Stimulated activated CD4-positive, alpha-beta T cell treated with anti-CD3 and anti-CD28 coated beads, Interleukin-2, amount 100 ng/mL, for 4 hours (primary cell): ENCODE data around the gene GNA12.
"Not testable (repeated sequence)": the region's sequence is repeated elsewhere in the genome, so short reads cannot be mapped to it uniquely, and the experiment has no call there.

Experiments
- DNase-seq: peaks from one replicate; pipeline ENCODE4 v3.0.0-alpha.2; 2020; ENCODE audit warnings: low read depth

GNA12 gene

GRCh38 chr7:2691932-2692439 lies 152.1 kb downstream of the GNA12 start:
- not testable (repeated sequence) for DNase-seq

DNA sequence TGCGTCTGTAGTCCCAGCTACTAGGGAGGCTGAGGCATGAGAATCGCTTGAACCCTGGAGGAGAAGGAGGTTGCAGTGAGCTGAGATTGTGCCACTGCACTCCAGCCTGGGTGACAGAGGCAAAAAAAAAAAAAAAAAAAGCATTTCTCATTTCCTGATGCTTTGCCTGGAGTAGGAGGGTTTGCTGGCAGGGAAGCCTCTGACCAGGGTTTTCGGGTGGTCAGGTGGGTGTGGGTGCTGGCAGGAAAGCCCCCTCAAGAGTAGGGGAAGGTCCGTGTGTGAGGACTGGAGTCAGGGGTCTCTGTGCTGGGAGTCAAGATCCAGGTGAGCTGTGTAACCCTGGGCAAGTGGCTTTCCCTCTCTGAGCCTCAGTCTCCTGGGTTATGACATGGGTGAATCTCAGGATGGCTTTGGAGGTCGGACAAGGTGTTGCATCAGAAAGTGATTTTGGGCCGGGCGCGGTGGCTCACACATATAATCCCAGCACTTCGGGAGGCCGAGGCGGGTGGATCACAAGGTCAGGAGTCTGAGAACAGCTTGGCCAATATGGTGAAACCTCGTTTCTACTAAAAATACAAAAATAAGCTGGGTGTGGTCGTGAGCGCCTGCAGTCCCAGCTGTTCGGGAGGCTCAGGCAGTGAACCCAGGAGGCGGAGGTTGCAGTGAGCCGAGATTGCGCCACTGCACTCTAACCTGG lies 152.9 kb downstream of the GNA12 start:
- no peak for DNase-seq

- no peak for DNase-seq
These were observed 154.0 kb downstream of the GNA12 start for GRCh38 chr7:2689951-2690705.

DNA sequence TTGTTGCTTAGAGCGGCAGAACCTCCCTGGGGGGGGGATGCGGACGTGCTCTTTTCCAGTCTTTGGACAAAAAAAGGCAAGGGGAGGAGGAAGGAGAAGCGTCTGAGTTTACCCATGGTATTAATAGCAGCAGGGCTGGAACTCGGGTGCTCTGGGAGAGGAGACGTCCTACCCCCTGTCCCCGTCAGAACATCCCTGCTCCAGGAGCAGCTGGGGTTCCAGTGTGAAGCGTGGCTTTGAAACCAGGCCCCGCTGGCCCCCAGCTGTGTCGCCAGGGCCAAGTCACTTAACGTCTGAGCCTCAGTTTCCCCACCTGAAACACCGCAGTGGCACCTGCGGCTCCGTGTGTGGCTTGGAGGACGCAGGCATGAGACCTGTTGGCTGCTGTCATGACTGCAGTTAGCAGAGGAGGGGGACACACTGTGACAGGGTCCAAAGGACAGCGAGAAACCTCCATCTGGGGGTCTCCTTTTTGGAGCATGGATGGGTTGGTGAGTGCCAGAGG lies 154.7 kb downstream of the GNA12 start:
- no peak for DNase-seq

- no peak for DNase-seq
These were observed 155.4 kb downstream of the GNA12 start for GRCh38 chr7:2688409-2689342.

GRCh38 chr7:2687881-2688318 lies 156.2 kb downstream of the GNA12 start, which contains the start of gene AMZ1:
TSS of gene AMZ1 (plus strand) at chr7:2688202. CDS start at chr7:2700452, 12,250 bp downstream.
- no peak for DNase-seq

DNA sequence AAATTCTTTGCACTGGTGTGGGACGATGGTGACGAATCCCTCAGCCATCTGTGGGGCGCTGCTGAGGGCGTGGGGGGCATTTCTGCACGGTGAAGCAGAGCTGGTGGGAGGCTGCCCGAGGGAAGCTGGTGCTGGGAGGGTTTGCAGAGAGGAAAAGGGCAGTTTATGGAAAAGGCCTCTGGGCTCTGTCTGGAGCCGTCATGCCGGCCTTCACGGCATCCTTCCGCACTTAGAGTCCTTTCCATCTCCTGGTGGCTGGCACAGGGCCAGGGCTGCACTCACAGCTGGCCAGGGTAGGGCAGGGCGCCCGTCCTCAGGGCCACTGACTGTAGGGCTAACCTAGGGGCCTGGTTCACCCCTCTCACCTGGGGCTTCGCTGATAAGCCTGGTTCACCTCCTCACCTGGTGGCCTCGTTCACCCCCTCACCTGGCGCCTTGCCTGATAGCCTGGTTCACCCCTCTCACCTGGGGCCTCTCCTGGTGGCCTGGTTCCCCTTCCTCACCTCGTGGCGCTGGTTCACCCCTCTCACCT lies 156.7 kb downstream of the GNA12 start:
- no peak for DNase-seq

DNA sequence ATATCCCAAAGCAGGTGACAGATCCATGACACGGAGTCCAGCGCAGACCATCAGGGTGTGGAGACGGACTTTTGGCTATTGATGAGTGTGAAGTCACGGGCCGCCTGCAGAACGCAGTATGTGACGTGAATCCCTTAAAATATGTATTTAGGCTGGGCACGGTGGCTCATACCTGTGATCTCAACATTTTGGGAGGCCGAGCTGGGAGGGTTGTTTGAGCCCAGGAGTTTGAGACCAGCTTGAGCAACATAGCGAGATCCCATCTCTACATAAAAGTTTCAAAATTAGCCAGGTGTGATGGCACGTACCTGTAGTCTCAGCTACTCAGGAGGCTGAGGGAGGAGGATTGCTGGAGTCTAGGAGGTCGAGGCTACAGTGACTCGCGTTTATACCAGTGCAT lies 158.0 kb downstream of the GNA12 start:
- no peak for DNase-seq

DNA sequence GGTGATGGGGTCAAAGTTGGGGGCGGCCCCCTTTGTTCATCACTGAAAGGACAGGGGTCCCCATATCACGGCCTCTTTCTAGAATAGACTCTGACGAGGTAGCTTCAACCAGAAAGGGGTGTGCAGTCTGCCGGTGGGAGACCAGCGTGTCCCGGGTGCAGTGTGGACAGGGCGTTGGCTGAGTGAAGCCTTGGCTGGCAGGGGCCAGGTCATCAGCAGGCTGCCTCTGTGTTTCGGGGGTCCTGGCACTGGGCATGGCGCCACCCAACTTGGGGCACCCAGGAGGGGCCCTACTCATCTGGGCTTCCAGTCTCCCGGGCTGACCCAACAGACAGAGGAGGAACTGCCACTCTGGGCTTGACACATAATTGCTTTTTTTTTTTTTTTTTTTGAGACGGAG lies 159.6 kb downstream of the GNA12 start:
- DNase-seq = no peak

- DNase-seq = no peak
These were observed 161.9 kb downstream of the GNA12 start for GRCh38 chr7:2681929-2682799.

DNA sequence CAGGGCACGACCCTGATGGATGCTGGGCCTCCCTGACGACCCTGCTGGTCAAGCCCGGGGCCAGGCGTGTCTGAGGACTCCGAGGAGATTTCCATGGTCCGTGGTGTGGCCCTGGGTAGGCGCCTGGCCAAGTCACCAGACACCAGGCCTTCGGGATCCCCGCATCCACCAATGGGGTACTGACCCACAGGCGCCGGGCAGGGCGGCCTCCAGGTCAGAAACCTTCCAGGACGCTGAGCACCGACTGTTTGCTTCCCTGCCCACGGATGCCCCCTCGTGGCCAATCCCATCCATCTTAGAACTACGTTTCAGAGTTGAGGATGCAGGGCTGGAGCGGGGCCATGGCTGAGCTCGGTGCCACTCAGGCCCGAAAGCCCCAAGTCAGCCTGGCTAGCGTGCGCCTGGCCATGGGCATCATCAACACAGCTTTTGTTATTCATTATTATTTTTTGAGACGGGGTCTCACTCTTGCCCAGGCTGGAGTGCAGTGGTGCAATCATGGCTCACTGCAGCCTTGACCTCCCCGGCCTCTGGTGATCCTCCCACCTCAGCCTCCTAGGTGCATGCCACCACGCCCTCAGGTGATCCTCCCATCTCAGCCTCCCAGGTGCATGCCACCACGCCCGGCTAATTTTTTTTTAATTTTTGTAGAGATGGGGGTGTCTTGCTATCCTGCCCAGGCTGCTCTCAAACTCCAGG lies 163.2 kb downstream of the GNA12 start:
- peak; percentile 36 for DNase-seq

GRCh38 chr7:2680256-2680655 lies 163.9 kb downstream of the GNA12 start:
- no peak for DNase-seq

- not testable (repeated sequence) for DNase-seq
These were observed 164.7 kb downstream of the GNA12 start for GRCh38 chr7:2679135-2680127.

- not testable (repeated sequence) for DNase-seq
These were observed 165.7 kb downstream of the GNA12 start for GRCh38 chr7:2678454-2678853.
